Measurements from ENCODE around the gene BCL2L13.
A peak's percentile ranks its signal among the peaks of the same experiment; 100 is the strongest.

The BCL2L13 gene

GRCh38 chr22:17767233-17768065 lies 128.9 kb downstream of the BCL2L13 start:
- 95% methylated on average over 12 of the region's 14 CpGs for WGBS
- Histone ChIP-seq H3K9ac (ENCODE audit: low read depth, low read length) (no peak overlapping the region), H3K9me3 (ENCODE audit: insufficient read depth, low read depth, low read length) (no peaks in the 10 kb centered on the region), H3K27ac (ENCODE audit: low read depth, low read length) (no peak overlapping the region), H3K4me3 (ENCODE audit: low read length) (no peak overlapping the region), H3K4me1 (ENCODE audit: insufficient read depth, low read length) (no peaks in the 10 kb centered on the region), H3K36me3 (ENCODE audit: insufficient read depth, low read length) (no peaks in the 10 kb centered on the region), H3K27me3 (ENCODE audit: insufficient read depth, low read length) (no peaks in the 10 kb centered on the region)

GRCh38 chr22:17769013-17769715 lies 130.6 kb downstream of the BCL2L13 start:
- Histone ChIP-seq H3K27ac (ENCODE audit: low read depth, low read length) (no peak overlapping the region), H3K9ac (ENCODE audit: low read depth, low read length) (no peak overlapping the region), H3K9me3 (ENCODE audit: insufficient read depth, low read depth, low read length) (no peaks in the 10 kb centered on the region), H3K27me3 (ENCODE audit: insufficient read depth, low read length) (no peaks in the 10 kb centered on the region; the same call in 1 of the 2 replicates), H3K36me3 (ENCODE audit: insufficient read depth, low read length) (no peaks in the 10 kb centered on the region), H3K4me1 (ENCODE audit: insufficient read depth, low read length) (no peaks in the 10 kb centered on the region), H3K4me3 (ENCODE audit: low read length) (no peak overlapping the region)
- WGBS, result 89% methylated on average over 12 of the region's 14 CpGs

- Histone ChIP-seq H3K4me3 (ENCODE audit: low read length) (no peak overlapping the region), H3K9ac (ENCODE audit: low read depth, low read length) (no peak overlapping the region), H3K9me3 (ENCODE audit: insufficient read depth, low read depth, low read length) (no peaks in the 10 kb centered on the region), H3K36me3 (ENCODE audit: insufficient read depth, low read length) (no peaks in the 10 kb centered on the region), H3K27ac (ENCODE audit: low read depth, low read length) (no peak overlapping the region), H3K27me3 (ENCODE audit: insufficient read depth, low read length) (peaks cover 2% of the 10 kb centered on the region), H3K4me1 (ENCODE audit: insufficient read depth, low read length) (0 out of 2 replicates have a peak, but pooled peaks cover 2% of the 10 kb centered on the region)
- WGBS, result 95% methylated on average over 9 of the region's 9 CpGs
These were observed 131.1 kb downstream of the BCL2L13 start for GRCh38 chr22:17769716-17770082.

- Histone ChIP-seq H3K27ac (ENCODE audit: low read depth, low read length) (no peak overlapping the region), H3K36me3 (ENCODE audit: insufficient read depth, low read length) (no peaks in the 10 kb centered on the region), H3K4me1 (ENCODE audit: insufficient read depth, low read length) (0 out of 2 replicates have a peak, but pooled peaks cover 3% of the 10 kb centered on the region), H3K9ac (ENCODE audit: low read depth, low read length) (no peak overlapping the region), H3K27me3 (ENCODE audit: insufficient read depth, low read length) (peaks cover 7% of the 10 kb centered on the region), H3K9me3 (ENCODE audit: insufficient read depth, low read depth, low read length) (no peaks in the 10 kb centered on the region), H3K4me3 (ENCODE audit: low read length) (no peak overlapping the region)
- WGBS, result 94% methylated on average over 17 of the region's 19 CpGs
These were observed 131.9 kb downstream of the BCL2L13 start for GRCh38 chr22:17770180-17771077.

GRCh38 chr22:17772249-17772957 lies 133.8 kb downstream of the BCL2L13 start:
- Histone ChIP-seq H3K4me3 (ENCODE audit: low read length) (peak overlapping the region; percentile 78), H3K9ac (ENCODE audit: low read depth, low read length) (no peak overlapping the region), H3K27ac (ENCODE audit: low read depth, low read length) (no peak overlapping the region), H3K36me3 (ENCODE audit: insufficient read depth, low read length) (no peaks in the 10 kb centered on the region), H3K27me3 (ENCODE audit: insufficient read depth, low read length) (peaks cover 7% of the 10 kb centered on the region), H3K9me3 (ENCODE audit: insufficient read depth, low read depth, low read length) (no peaks in the 10 kb centered on the region), H3K4me1 (ENCODE audit: insufficient read depth, low read length) (0 out of 2 replicates have a peak, but pooled peaks cover 3% of the 10 kb centered on the region)
- 85% methylated on average over 21 of the region's 21 CpGs for WGBS

- Histone ChIP-seq H3K27ac (ENCODE audit: low read depth, low read length) (peak overlapping the region; percentile 73; the same call in 1 of the 2 replicates), H3K36me3 (ENCODE audit: insufficient read depth, low read length) (no peaks in the 10 kb centered on the region), H3K4me3 (ENCODE audit: low read length) (peak overlapping the region; percentile 78), H3K9ac (ENCODE audit: low read depth, low read length) (peak overlapping the region; percentile 94), H3K4me1 (ENCODE audit: insufficient read depth, low read length) (0 out of 2 replicates have a peak, but pooled peaks cover 3% of the 10 kb centered on the region), H3K27me3 (ENCODE audit: insufficient read depth, low read length) (peaks cover 7% of the 10 kb centered on the region), H3K9me3 (ENCODE audit: insufficient read depth, low read depth, low read length) (no peaks in the 10 kb centered on the region)
- WGBS, result 59% methylated on average over 18 of the region's 18 CpGs
These were observed 134.5 kb downstream of the BCL2L13 start for GRCh38 chr22:17772958-17773605.

- 0 out of 2 replicates have a peak, but pooled peaks cover 3% of the 10 kb centered on the region for H3K4me1 ChIP-seq (ENCODE audit: insufficient read depth, low read length)
These were observed 135.1 kb downstream of the BCL2L13 start for GRCh38 chr22:17773606-17774205.

GRCh38 chr22:17774206-17774925 lies 135.8 kb downstream of the BCL2L13 start, which contains the start of gene BID:
Gene BID, minus strand, starts transcription at chr22:17774469. Its CDS starts 24,353 bp downstream, at chr22:17750116.
- H3K27ac ChIP-seq (ENCODE audit: low read depth, low read length), result peak within 1 kb of the TSS; percentile 73; the same call in 1 of the 2 replicates
- H3K9ac ChIP-seq (ENCODE audit: low read depth, low read length), result peak within 1 kb of the TSS; percentile 94
- under 1% methylated on average over 63 of the region's 64 CpGs for WGBS
- peaks cover 7% of the 10 kb centered on the region for H3K27me3 ChIP-seq (ENCODE audit: insufficient read depth, low read length)
- no peaks in the 10 kb centered on the region for H3K36me3 ChIP-seq (ENCODE audit: insufficient read depth, low read length)
- peak within 1 kb of the TSS; percentile 78 for H3K4me3 ChIP-seq (ENCODE audit: low read length)
- 0 out of 2 replicates have a peak, but pooled peaks cover 3% of the 10 kb centered on the region for H3K4me1 ChIP-seq (ENCODE audit: insufficient read depth, low read length)
- H3K9me3 ChIP-seq (ENCODE audit: insufficient read depth, low read depth, low read length), result no peaks in the 10 kb centered on the region

More at GRCh38 chr22:17773606-17774205, 135.1 kb downstream of the BCL2L13 start:
- Histone ChIP-seq H3K27me3 (ENCODE audit: insufficient read depth, low read length) (peaks cover 7% of the 10 kb centered on the region), H3K9ac (ENCODE audit: low read depth, low read length) (peak overlapping the region; percentile 94), H3K9me3 (ENCODE audit: insufficient read depth, low read depth, low read length) (no peaks in the 10 kb centered on the region), H3K27ac (ENCODE audit: low read depth, low read length) (peak overlapping the region; percentile 73; the same call in 1 of the 2 replicates), H3K4me3 (ENCODE audit: low read length) (peak overlapping the region; percentile 78), H3K36me3 (ENCODE audit: insufficient read depth, low read length) (no peaks in the 10 kb centered on the region)
- 2% methylated on average over 43 of the region's 47 CpGs for WGBS

GRCh38 chr22:17774926-17775685 lies 136.5 kb downstream of the BCL2L13 start:
- peak overlapping the region; percentile 78 for H3K4me3 ChIP-seq (ENCODE audit: low read length)
- no peaks in the 10 kb centered on the region for H3K9me3 ChIP-seq (ENCODE audit: insufficient read depth, low read depth, low read length)
- no peak overlapping the region for H3K27ac ChIP-seq (ENCODE audit: low read depth, low read length)
- 81% methylated on average over 26 of the region's 27 CpGs for WGBS
- peaks cover 7% of the 10 kb centered on the region for H3K27me3 ChIP-seq (ENCODE audit: insufficient read depth, low read length)
- 0 out of 2 replicates have a peak, but pooled peaks cover 3% of the 10 kb centered on the region for H3K4me1 ChIP-seq (ENCODE audit: insufficient read depth, low read length)
- no peaks in the 10 kb centered on the region for H3K36me3 ChIP-seq (ENCODE audit: insufficient read depth, low read length)
- no peak overlapping the region for H3K9ac ChIP-seq (ENCODE audit: low read depth, low read length)
